Activated T-cell treated with anti-CD3 and anti-CD28 coated beads, Interleukin-2, amount 50 U/mL, for 24 hours (primary cell): ENCODE results near the gene ARPC1A.
"Not testable (repeated sequence)": the region's sequence is repeated elsewhere in the genome, so short reads cannot be mapped to it uniquely, and the experiment has no call there.

Experiments
- DNase-seq: peaks from one replicate; pipeline ENCODE4 v3.0.0-alpha.2; 2020
- H3K27ac Mint-ChIP-seq: 2 replicates; pipeline ENCODE4 v1.8.0; 2020; ENCODE audit warnings: mild to moderate bottlenecking, mixed read lengths
- H3K27me3 Mint-ChIP-seq: 2 replicates; pipeline ENCODE4 v1.8.0; 2020; ENCODE audit warnings: mixed read lengths
- H3K36me3 Mint-ChIP-seq: 2 replicates; pipeline ENCODE4 v1.8.0; 2020; ENCODE audit warnings: low read depth, mixed read lengths
- H3K4me1 Mint-ChIP-seq: 2 replicates; pipeline ENCODE4 v1.8.0; 2020; ENCODE audit warnings: low read depth, mixed read lengths
- H3K4me3 Mint-ChIP-seq: 2 replicates; pipeline ENCODE4 v1.8.0; 2020; ENCODE audit warnings: mild to moderate bottlenecking, moderate library complexity, mixed read lengths
- H3K9me3 Mint-ChIP-seq: 2 replicates; pipeline ENCODE4 v1.8.0; 2020; ENCODE audit warnings: mixed read lengths

The ARPC1A gene

DNA sequence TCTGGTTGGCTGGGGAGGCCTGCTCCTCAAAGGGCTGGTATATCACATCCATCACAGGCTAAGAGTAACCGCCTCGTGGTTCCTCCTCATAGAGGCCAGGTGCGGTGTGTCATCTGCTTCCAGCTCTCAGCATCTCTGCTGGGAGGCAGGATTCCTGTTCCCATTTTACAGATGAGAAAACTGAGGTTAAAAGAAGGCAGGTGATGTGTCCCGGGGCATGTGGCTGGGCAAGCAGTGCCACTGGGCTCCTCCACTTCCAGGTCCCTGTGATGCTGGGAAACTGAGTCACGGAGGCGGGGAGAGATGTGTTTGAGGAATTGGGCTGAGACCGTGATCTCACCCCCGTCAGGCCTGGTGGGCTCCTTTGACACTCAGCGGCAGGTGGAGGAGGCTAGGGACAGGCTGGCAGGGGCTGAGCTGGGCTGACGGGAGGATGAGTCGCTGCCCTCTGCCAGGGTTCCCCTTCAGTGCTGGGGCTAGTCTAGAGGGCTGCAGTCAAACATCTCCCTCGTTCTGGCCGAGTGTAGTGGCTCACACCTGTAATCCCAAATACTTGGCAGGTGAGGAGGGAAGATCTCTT lies 58.2 kb downstream of the ARPC1A start:
- Mint-ChIP-seq H3K4me3 (no peak overlapping the region), H3K4me1 (peaks cover 50% of the 10 kb centered on the region)
- DNase-seq: no peak

GRCh38 chr7:99384523-99384922 lies 58.8 kb downstream of the ARPC1A start:
- no peak overlapping the region for H3K4me3 Mint-ChIP-seq
- H3K36me3 Mint-ChIP-seq: peaks cover 92% of the 10 kb centered on the region
- DNase-seq: no peak
- H3K27ac Mint-ChIP-seq: peak overlapping the region; percentile 85
- H3K27me3 Mint-ChIP-seq: no peaks in the 10 kb centered on the region
- H3K9me3 Mint-ChIP-seq: no peaks in the 10 kb centered on the region
- peaks cover 43% of the 10 kb centered on the region for H3K4me1 Mint-ChIP-seq

More for the DNA sequence above, 58.2 kb downstream of the ARPC1A start:
- peak overlapping the region; percentile 85 for H3K27ac Mint-ChIP-seq
- no peaks in the 10 kb centered on the region for H3K9me3 Mint-ChIP-seq
- peaks cover 92% of the 10 kb centered on the region for H3K36me3 Mint-ChIP-seq
- H3K27me3 Mint-ChIP-seq: no peaks in the 10 kb centered on the region

GRCh38 chr7:99385564-99385963 lies 59.9 kb downstream of the ARPC1A start:
- Mint-ChIP-seq H3K9me3 (no peaks in the 10 kb centered on the region), H3K27ac (peak overlapping the region; percentile 75), H3K4me1 (peaks cover 33% of the 10 kb centered on the region), H3K27me3 (no peaks in the 10 kb centered on the region), H3K4me3 (no peak overlapping the region), H3K36me3 (peaks cover 93% of the 10 kb centered on the region)
- DNase-seq: no peak

- Mint-ChIP-seq H3K4me3 (no peak overlapping the region), H3K27ac (peak overlapping the region; percentile 84), H3K27me3 (no peaks in the 10 kb centered on the region), H3K36me3 (peaks cover 93% of the 10 kb centered on the region), H3K4me1 (peaks cover 29% of the 10 kb centered on the region), H3K9me3 (no peaks in the 10 kb centered on the region)
- DNase-seq: no peak
Measured at GRCh38 chr7:99386584-99387238, 61.0 kb downstream of the ARPC1A start.

DNA sequence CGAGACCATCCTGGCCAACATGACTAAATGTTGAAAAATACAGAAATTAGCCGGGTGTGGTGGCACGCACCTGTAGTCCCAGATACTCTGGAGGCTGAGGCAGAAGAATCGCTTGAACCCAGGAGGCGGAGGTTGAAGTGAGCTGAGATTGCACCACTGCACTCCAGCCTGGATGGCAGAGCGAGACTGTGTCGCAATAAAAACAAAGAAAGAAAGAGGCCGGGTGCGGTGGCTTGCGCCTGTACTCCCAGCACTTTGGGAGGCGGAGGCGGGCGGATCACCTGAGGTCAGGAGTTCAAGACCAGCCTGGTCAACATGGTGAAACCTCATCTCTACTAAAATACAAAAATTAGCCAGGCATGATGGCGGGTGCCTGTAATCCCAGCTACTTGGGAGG lies 61.5 kb downstream of the ARPC1A start:
- not testable (repeated sequence) for H3K9me3 Mint-ChIP-seq, H3K4me3 Mint-ChIP-seq, H3K27me3 Mint-ChIP-seq, DNase-seq
- peaks cover 93% of the 10 kb centered on the region for H3K36me3 Mint-ChIP-seq
- H3K27ac Mint-ChIP-seq: peak overlapping the region; percentile 84
- H3K4me1 Mint-ChIP-seq: peaks cover 31% of the 10 kb centered on the region

- H3K27ac Mint-ChIP-seq: peak overlapping the region; percentile 75
- H3K4me1 Mint-ChIP-seq: peaks cover 35% of the 10 kb centered on the region
- no peak overlapping the region for H3K4me3 Mint-ChIP-seq
- no peak for DNase-seq
- H3K27me3 Mint-ChIP-seq: no peaks in the 10 kb centered on the region
- H3K9me3 Mint-ChIP-seq: no peaks in the 10 kb centered on the region
- peaks cover 96% of the 10 kb centered on the region for H3K36me3 Mint-ChIP-seq
Measured at GRCh38 chr7:99387912-99388311, 62.2 kb downstream of the ARPC1A start.

GRCh38 chr7:99389772-99390171 lies 64.1 kb downstream of the ARPC1A start:
- no peak for DNase-seq
- H3K27me3 Mint-ChIP-seq: no peaks in the 10 kb centered on the region
- peaks cover 33% of the 10 kb centered on the region for H3K4me1 Mint-ChIP-seq
- peak overlapping the region; percentile 44 for H3K27ac Mint-ChIP-seq
- no peaks in the 10 kb centered on the region for H3K9me3 Mint-ChIP-seq
- no peak overlapping the region for H3K4me3 Mint-ChIP-seq
- H3K36me3 Mint-ChIP-seq: peaks cover 97% of the 10 kb centered on the region

DNA sequence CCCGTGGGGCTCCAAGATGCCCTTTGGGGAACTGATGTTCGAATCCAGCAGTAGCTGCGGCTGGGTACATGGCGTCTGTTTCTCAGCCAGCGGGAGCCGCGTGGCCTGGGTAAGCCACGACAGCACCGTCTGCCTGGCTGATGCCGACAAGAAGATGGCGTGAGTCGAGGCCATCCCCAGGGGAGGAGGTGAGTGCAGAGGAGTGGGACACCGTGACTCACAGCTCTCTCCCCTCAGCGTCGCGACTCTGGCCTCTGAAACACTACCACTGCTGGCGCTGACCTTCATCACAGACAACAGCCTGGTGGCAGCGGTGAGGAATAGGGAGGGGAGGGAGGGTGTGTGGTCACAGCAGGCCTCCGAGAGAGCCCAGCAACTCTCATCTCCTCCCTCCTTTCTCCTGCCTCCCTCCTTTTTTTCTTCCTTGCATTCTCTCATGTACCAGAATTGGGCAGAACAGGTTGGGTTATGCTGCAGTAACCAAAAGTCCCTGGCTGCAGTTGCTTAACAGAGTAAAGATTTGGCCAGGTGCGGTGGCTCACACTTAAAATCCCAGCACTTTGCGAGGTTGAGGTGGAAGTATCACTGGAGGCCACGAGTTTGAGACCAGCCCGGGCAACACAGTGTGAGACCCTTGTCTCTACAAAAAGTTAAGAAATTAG lies 65.4 kb downstream of the ARPC1A start:
- Mint-ChIP-seq H3K9me3 (no peaks in the 10 kb centered on the region), H3K27ac (peak overlapping the region; percentile 92), H3K4me1 (peaks cover 32% of the 10 kb centered on the region), H3K4me3 (no peak overlapping the region), H3K36me3 (peaks cover 99% of the 10 kb centered on the region), H3K27me3 (no peaks in the 10 kb centered on the region)
- DNase-seq: no peak

GRCh38 chr7:99392046-99392445 lies 66.3 kb downstream of the ARPC1A start:
- H3K27ac Mint-ChIP-seq: peak overlapping the region; percentile 92
- peaks cover 99% of the 10 kb centered on the region for H3K36me3 Mint-ChIP-seq
- DNase-seq: no peak
- H3K4me1 Mint-ChIP-seq: peaks cover 35% of the 10 kb centered on the region
- H3K4me3 Mint-ChIP-seq: peak overlapping the region; percentile 29
- H3K27me3 Mint-ChIP-seq: no peaks in the 10 kb centered on the region
- no peaks in the 10 kb centered on the region for H3K9me3 Mint-ChIP-seq

- Mint-ChIP-seq H3K27ac (peak overlapping the region; percentile 92), H3K4me3 (peak overlapping the region; percentile 65), H3K36me3 (peaks cover 99% of the 10 kb centered on the region), H3K4me1 (peaks cover 36% of the 10 kb centered on the region), H3K27me3 (no peaks in the 10 kb centered on the region), H3K9me3 (no peaks in the 10 kb centered on the region)
- peak; percentile 86 for DNase-seq
Measured at GRCh38 chr7:99392659-99393354, 67.1 kb downstream of the ARPC1A start.

DNA sequence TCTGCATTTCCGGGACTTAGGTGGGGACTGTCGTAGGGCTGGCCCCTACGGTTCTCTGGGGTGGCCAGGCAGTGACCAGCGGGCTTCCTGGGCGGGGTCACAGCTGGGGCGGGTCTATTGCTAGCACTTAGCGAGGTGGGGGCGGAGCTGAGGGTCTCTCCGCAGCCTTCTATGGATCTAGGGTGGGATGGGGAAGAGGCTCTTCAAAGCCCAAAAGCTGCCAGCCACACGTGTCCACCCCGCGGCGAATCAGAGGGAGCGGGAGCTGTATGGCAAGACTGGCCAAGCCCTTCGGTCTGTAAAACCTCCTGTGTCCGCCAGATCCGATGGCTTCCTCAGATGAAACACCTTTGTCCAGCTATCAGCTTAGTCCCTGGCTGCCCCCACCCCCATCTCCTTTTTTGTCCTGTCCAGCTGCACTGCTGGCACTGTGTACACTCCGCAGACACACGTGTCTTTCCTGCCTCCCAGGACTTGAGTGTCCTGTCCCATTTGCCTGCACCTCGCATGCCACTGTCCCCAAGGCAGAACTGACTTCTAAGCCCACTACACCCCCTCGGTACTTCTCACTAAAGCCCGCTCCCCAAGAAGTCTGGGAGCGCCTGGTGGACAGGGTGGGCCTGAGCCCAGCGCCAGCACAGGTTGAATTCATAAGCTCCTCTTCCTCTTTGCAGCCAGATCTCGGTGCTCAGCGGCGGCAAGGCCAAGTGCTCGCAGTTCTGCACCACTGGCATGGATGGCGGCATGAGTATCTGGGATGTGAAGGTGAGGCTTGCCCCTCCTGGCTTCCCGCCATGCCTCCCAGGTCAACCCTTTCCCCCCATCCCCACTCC lies 67.9 kb downstream of the ARPC1A start:
- H3K27me3 Mint-ChIP-seq: no peaks in the 10 kb centered on the region
- H3K4me3 Mint-ChIP-seq: peak overlapping the region; percentile 65
- no peaks in the 10 kb centered on the region for H3K9me3 Mint-ChIP-seq
- peak overlapping the region; percentile 92 for H3K27ac Mint-ChIP-seq
- peaks cover 39% of the 10 kb centered on the region for H3K4me1 Mint-ChIP-seq
- H3K36me3 Mint-ChIP-seq: peaks cover 99% of the 10 kb centered on the region
- no peak for DNase-seq

- Mint-ChIP-seq H3K36me3 (peaks cover 99% of the 10 kb centered on the region), H3K9me3 (no peaks in the 10 kb centered on the region), H3K4me3 (no peak overlapping the region), H3K27ac (peak overlapping the region; percentile 92), H3K4me1 (peaks cover 39% of the 10 kb centered on the region), H3K27me3 (no peaks in the 10 kb centered on the region)
- DNase-seq: no peak
Measured at GRCh38 chr7:99394188-99394502, 68.4 kb downstream of the ARPC1A start.

- Mint-ChIP-seq H3K27me3 (no peaks in the 10 kb centered on the region), H3K36me3 (peaks cover 99% of the 10 kb centered on the region), H3K4me1 (peaks cover 39% of the 10 kb centered on the region), H3K9me3 (no peaks in the 10 kb centered on the region), H3K27ac (peak overlapping the region; percentile 92), H3K4me3 (no peak overlapping the region)
- no peak for DNase-seq
Measured at GRCh38 chr7:99395616-99396327, 70.1 kb downstream of the ARPC1A start.
